ENCODE measurements around the gene SRPK3.

The SRPK3 gene

GRCh38 chrX:153771415-153772315 is 9.2 kb upstream of the SRPK3 start:
- no peak overlapping the region for H3K4me3 ChIP-seq (ENCODE audit: low read length)

GRCh38 chrX:153772316-153773217 is 8.3 kb upstream of the SRPK3 start:
- no peak for TF ChIP-seq ZNF274 (IDR thresholded peaks at IDR 0.05; ENCODE audit: low read depth, low read length)
- H3K4me3 ChIP-seq (ENCODE audit: low read length) = no peak overlapping the region

More at GRCh38 chrX:153771415-153772315, 9.2 kb upstream of the SRPK3 start:
- TF ChIP-seq ZNF274 (IDR thresholded peaks at IDR 0.05; ENCODE audit: low read depth, low read length) = no peak

GRCh38 chrX:153773218-153773611 is 7.6 kb upstream of the SRPK3 start:
- no peak for TF ChIP-seq ZNF274 (IDR thresholded peaks at IDR 0.05; ENCODE audit: low read depth, low read length)
- H3K4me3 ChIP-seq (ENCODE audit: low read length) = no peak overlapping the region

GRCh38 chrX:153773741-153774575 is 6.9 kb upstream of the SRPK3 start:
- H3K4me3 ChIP-seq (ENCODE audit: low read length) = no peak overlapping the region
- no peak for TF ChIP-seq ZNF274 (IDR thresholded peaks at IDR 0.05; ENCODE audit: low read depth, low read length)

GRCh38 chrX:153774576-153775292 is 6.1 kb upstream of the SRPK3 start:
- TF ChIP-seq ZNF274 (IDR thresholded peaks at IDR 0.05; ENCODE audit: low read depth, low read length) = no peak
- no peak overlapping the region for H3K4me3 ChIP-seq (ENCODE audit: low read length)

GRCh38 chrX:153775293-153776119 is 5.3 kb upstream of the SRPK3 start:
- no peak for TF ChIP-seq ZNF274 (IDR thresholded peaks at IDR 0.05; ENCODE audit: low read depth, low read length)
- H3K4me3 ChIP-seq (ENCODE audit: low read length) = no peak overlapping the region

- H3K4me3 ChIP-seq (ENCODE audit: low read length) = no peak overlapping the region
- TF ChIP-seq ZNF274 (IDR thresholded peaks at IDR 0.05; ENCODE audit: low read depth, low read length) = no peak
Measured at GRCh38 chrX:153776120-153776599, 4.7 kb upstream of the SRPK3 start.

GRCh38 chrX:153776611-153777045 is 4.2 kb upstream of the SRPK3 start:
- TF ChIP-seq ZNF274 (IDR thresholded peaks at IDR 0.05; ENCODE audit: low read depth, low read length) = no peak
- H3K4me3 ChIP-seq (ENCODE audit: low read length) = no peak overlapping the region

GRCh38 chrX:153777261-153778090 is 3.4 kb upstream of the SRPK3 start:
- no peak for TF ChIP-seq ZNF274 (IDR thresholded peaks at IDR 0.05; ENCODE audit: low read depth, low read length)
- H3K4me3 ChIP-seq (ENCODE audit: low read length) = no peak overlapping the region

- no peak for TF ChIP-seq ZNF274 (IDR thresholded peaks at IDR 0.05; ENCODE audit: low read depth, low read length)
- H3K4me3 ChIP-seq (ENCODE audit: low read length) = no peak overlapping the region
Measured at GRCh38 chrX:153778181-153778580, 2.7 kb upstream of the SRPK3 start.

GRCh38 chrX:153778684-153779101 is 2.1 kb upstream of the SRPK3 start:
- no peak overlapping the region for H3K4me3 ChIP-seq (ENCODE audit: low read length)
- TF ChIP-seq ZNF274 (IDR thresholded peaks at IDR 0.05; ENCODE audit: low read depth, low read length) = no peak
